NCI-H146 (cell line): ENCODE measurements around the gene LRMDA.
A peak's percentile ranks its signal among the peaks of the same experiment; 100 is the strongest.

Experiments
- DNase-seq: peaks from one replicate; lab custom pipeline; 2025; lab: John Stamatoyannopoulos, UW

LRMDA gene

DNA sequence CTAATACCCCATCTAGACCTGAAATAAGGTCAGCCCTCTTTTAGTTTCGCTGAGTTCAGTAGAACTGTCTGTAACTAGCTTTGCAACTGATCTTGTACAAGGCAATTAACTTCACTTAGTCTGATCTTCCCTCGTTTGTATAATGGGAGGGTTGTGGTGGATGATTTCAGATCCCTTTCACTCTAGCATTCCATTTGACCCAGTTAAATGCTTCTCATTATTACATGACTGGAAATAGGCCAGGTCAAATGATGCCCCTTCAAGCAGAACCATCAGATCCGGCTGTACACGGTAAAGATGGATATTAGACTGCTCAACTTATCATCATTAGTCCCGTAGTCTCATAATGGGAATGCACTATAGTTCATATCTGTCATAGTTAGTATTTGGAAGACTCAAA lies 1009.0 kb downstream of the LRMDA start:
- no peak for DNase-seq

DNA sequence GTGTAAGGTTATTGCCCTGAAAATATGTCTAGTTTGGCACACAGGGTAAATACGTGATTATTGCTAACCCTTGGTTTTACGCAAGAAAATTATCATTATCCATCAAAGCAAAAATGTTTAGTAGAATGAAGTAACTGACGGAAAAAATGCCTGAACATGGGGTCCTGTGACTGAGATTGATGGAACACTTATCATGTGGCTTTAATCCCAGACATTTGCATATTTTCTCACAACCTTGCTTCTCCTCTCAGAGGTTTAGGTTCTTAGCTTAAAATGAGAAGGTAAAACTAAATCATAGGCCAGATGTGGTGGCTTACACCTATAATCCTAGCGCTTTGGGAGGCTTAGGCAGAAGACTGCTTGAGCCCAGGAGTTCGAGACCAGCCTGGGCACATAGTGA lies 1010.7 kb downstream of the LRMDA start:
- DNase-seq, result no peak

DNA sequence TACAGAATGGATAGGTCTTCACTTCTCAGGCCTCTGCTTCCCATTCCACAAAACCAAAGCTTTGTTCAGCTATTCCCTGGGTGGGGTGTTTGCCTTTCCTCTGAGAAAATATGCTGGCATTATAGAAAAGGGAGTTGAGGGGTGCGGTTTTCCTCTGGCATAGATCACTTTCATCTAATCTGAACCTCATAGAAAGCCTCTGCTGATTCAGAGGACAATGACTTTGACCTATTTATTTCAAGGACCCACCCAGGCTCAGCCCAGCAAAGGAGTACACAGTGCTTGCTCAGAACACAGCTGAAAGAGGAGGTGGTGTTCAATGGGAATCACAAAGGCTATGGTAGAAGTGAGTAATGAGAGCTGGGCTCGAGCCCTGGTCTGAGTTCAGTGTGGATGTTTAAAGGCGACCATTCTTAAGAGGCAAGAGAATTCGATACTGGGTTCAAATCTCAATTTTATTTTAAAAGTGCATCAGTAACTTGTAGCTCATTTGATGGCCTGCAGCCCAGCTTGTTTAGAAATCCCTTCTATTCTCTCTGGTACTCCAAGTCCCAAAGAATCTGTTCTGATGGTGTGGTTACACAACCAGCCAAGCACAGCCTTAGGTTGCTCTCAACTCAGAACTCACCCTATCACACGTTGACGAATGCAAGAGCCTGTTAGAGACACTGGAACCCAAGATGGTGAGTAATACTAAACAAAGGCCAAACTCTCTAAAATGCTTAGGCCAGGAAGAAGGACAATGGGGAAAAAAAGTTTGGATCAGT lies 1012.8 kb downstream of the LRMDA start:
- no peak for DNase-seq

DNA sequence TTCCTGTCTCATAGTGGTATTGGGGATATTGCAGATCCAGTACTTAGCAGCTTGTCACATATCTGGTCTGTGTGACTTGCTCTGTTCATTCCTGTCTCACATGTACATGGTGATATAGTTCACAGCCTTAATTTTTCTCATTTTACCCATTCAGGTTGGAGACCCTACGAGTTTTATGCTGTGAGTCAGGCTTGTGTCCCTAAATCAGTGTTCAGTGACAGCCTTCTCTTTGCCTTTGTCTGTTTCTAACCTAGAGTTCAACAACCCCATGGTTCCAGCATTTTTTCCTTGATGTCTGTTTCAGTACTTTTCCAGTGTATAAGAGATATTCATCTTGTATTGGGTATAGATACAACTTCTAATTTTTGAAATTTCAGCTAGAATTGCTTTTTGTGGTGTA lies 1016.2 kb downstream of the LRMDA start:
- no peak for DNase-seq

DNA sequence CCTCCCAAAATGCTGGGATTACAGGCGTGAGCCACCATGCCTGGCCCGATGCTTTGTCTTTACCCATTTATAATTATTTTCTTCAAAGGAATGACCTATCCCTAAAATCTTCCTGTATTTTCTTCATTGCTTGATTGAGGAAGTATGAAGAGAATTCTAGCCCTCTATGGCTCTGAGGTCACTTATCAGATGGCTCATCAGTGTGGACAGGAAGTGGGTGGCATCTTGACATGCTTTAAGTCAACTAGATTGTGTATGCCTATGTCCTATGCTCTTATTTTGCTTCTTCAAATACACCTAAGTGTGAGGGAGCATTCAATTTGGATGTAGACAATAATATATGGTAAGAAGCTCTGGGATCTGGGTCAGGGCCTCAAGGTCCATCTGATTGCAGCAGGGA lies 1020.5 kb downstream of the LRMDA start:
- no peak for DNase-seq

DNA sequence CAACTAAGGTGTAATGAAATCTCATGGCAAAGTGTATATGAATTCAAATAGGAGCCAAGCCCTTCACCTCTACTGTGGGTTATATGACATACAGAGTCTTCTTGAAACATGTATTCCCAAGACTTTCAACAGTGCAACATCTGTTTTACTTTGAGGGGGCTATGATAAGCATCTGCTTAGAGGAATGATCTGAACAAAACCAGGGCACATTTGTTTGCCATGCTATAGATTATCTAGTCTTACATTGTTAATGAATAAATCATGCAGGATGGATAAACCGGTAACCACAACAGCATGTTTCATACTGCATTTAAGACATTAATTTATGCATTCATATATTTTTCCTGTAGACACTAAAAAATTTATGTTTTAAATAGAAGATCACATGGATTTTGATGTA lies 1021.9 kb downstream of the LRMDA start:
- DNase-seq, result no peak

DNA sequence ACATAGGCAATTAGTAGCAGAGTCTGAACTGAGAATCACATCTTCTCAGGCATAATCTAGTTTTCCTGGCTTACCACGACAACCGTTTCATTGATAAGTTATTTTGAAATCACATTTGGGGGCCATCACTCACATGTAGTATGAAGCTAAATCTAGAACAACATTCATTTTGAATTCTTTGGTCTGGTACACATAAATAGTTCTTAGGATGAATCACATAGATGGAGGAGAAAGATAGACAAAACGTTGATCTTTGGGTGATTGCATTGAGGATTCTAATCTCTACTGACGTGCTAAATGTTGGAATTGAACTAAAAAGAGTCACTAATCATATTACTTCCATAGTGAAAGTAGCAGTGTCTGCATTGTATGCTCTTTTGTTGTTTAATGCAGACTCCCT lies 1022.6 kb downstream of the LRMDA start:
- DNase-seq, result no peak

DNA sequence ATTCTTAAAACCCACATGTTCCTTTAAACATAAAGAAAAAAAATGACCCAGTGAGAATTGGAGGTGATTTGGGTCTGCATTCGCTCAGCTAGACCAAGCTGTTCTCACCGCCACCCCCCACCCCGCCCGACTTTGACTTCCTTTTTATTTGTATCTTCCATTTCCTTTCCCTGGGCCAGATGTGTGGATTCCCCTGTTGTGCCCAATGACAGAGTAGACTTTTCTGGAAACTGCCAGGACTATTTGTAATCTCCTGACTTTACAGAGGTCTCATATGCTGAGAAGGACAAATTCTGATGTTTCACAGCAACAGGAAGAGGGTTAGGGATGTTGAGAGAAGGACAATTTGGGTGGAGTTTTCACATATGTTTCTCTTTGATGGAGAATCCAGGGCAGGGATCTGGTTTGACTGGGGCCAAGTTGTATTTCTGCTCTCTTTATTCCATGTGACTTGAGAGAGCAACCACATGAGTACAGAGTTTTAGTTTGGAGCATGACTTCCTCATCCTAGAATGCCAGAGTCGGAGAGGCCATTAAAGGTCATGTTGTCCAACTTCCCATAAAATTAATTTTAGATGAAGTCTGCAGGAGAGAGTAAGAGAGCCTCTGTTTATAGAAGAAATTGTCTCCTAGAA lies 1023.2 kb downstream of the LRMDA start:
- no peak for DNase-seq

DNA sequence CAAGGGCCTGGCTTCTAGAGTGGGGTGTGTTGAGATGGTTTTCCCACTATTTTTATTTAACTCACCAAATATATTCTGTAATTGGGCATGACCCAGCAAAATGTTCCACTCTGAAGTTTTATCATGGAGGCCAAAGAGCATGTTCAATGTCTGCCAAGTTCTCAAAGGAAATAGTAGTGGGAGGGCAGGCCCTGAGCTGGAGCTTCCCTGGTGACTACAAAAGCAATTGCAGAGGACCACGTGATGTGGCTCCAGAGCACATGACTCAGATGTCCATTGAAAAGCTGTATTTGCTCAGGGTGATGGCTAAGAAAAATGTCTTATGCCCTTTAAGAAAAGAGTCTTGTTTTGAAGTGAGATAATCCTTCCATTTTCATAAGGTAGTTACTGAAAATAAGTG lies 1024.8 kb downstream of the LRMDA start:
- no peak for DNase-seq

DNA sequence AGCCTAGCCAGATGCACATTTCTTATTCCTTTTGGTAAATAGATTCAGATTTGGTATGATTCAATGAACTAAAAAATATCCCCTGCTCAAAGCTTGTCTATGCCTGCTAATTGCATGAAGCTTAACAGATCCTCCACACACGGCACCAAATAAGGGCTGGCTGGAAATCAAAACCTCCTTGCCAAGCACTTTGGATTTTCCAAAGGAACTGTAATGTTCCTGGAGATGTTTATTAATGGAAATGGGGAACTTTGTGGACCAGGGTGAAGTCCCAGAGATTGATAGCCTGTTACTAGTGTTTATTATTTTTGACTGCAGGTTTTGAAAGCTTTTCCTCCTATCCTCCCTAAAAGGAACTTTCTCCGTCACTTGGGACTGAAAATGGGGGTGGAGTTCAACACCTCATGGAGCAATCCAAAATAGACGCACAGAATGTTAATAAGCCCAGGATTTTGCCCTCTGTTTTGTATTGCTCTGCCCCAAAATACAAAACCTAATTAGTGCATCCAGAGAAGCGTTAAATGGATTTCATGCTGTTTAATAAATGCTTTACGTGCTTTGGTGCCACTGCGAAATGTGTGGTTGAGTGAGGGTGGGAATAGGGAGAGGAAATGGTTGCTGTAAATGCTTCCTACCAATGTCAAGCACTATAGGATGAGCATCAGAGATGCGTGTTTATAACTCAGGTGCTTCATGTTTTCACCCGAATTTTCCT lies 1027.7 kb downstream of the LRMDA start:
- DNase-seq, result no peak

DNA sequence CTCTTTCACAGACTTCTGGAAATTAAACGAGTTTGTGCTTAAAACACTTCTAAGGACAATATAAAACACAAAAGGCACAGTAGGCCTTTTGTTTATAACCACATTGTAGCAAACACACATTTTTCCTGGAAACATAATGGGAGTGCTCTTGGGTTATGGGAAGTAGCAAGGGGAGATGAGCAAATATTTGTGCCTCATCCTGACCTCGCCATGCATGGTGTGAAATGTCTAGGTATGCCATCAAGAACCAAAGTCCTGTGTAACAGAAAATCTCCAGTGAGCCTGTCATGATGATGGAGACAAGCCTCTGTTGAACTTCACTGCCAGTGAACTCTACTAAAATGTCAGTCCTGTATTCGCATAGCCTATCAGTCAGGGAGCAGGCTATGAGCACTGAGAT lies 1029.6 kb downstream of the LRMDA start:
- DNase-seq, result no peak

DNA sequence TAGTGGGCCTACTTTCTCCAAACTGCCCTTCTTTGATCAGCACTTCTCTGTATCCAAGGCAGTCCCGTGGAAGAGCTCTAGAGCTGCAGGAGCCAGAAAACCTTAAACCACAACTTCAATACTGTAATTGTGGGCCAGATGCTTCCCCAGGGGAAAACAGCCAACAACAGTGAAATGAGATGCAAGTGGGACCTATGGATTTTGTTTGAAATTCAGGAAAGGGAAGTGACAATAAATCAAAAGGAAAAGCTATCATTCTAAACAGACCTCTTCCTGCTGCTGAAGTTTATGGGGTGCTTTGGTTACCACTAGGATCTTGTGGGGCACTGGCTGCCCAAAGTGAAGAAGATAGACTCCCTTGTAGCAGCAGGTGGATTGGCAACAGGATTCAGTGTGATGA lies 1031.7 kb downstream of the LRMDA start:
- DNase-seq, result peak; percentile 1

DNA sequence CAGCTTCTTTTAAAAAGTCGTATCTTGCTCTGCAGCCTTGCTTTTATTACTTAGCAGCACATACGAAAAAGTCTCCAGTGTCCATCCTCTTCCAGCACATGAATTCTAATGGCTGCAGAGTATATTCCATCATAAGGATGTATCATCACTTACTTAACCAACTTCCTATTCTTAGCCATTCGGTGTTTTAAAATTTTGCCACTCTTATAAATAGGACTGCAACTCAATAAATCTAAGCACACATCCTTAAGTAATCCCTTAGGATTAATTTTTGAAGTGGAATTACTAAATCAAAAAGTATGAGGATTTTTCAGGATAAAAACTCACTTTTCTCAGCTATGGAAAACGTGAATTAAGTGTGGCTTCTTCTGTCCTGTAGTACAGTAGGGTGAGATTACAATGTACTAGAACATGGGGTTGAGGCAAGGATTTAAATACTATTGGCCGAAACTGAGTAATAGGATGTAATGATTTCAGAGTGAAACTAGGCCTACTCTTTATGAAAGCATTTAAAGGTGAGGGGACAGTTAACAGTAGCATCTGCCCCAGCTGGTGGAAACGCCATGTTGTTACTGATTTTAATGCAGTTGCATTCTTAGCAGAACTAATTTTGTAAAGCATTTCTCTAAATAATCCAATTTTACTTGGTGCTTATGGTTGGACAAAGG lies 1035.5 kb downstream of the LRMDA start:
- DNase-seq, result no peak

DNA sequence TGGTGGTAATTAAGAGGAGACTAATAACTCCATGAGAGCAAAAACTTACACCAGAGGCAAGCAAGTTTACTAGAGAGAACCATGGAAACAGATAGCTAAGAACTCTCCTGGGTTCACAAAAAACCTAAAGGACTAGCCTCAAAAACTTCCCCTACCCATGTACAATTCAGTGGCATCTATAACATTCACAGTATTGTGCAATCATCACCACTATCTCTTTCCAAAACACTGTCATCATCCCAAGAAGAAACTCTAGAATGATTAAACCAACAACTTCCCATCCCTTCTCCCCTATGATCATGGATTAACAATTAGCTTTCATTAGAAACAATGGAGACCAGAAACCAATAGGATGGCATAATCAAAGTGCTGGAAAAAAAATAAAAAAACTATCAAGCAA lies 1038.3 kb downstream of the LRMDA start:
- DNase-seq, result no peak

DNA sequence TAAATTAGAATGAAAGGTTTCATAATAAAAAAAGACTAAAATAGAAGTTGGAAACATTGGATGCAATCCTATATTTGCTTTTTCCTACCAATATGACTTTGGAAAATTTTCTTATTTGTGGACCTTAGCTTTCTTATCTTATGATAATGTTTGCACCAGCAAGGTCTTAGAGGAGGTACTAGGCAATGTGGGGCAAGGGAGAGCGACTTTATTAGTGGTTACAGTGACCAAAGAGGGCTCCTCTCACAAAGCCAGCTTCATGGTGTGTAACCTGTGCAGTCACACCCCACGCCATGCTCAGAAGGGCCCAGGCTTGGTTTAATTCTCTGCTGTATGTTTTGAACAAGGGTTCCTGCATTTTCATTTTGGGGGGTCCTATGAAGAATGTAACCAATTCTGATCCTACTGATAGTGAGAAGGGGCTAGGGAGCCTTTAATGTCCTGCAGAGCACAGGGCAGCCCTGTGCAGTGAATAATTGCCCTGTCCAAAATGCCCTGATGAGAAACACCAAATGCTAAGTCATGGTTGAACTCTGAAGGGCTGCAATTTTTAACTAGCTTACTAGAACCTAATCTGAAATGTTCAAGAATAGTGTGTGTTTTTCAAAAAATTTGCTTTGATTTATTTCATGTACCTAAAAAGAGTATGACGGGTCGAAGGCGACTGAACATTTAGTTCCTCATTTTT lies 1047.8 kb downstream of the LRMDA start:
- DNase-seq, result no peak

DNA sequence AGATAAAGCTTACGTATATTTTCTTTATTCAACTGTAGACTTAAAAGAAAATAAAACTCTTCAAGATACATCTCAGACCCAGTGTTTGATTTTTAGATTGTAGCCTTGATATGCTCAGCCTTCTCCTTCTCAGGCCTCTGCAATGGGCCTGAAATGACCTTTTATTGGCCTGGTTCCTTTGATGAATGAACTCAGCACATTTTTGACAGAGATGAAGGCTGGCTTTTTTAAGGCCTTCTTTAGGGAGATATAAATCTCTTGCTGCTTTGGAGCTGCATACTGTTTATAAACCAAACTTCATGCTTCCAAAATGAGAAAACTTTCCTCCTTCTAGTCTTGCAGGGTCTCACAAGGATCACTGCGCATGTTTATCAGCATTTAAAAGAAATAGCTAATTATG lies 1049.8 kb downstream of the LRMDA start:
- no peak for DNase-seq

DNA sequence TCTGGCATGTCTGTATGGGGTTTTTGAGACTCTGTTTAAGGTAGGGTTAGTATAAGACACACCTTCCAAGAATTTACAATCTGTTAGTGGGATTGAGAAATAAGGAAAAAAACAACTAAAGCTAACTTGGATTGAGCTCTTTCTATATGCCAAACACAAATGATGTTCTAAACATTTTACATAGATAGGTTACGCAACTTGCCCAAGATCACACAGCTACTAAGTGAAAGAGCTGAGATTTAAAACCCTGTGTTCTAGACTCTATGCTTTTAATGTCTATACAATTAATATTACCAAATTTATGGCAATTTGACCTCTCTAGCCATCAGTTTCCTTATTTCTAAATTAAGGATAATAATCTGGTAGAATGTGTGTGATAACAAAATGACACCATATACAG lies 1056.2 kb downstream of the LRMDA start:
- DNase-seq, result no peak

DNA sequence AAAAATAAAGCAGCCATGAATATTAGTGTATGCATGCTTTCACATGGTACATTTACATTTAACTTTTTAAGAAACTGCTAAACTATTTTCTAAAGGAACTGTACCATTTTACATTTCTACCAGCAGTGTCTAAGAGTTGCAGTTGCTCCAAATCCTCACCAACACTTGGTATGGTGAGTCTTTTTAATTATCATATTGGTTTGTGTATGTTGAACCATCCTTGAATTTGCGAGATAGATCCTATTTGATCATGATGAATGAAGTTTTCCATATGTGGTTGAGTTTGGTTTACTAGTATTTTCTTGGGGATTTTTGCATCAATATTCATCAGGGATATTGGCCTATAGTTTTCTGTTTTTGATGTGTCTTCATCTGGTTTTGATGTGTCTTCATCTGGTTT lies 1057.2 kb downstream of the LRMDA start:
- no peak for DNase-seq

DNA sequence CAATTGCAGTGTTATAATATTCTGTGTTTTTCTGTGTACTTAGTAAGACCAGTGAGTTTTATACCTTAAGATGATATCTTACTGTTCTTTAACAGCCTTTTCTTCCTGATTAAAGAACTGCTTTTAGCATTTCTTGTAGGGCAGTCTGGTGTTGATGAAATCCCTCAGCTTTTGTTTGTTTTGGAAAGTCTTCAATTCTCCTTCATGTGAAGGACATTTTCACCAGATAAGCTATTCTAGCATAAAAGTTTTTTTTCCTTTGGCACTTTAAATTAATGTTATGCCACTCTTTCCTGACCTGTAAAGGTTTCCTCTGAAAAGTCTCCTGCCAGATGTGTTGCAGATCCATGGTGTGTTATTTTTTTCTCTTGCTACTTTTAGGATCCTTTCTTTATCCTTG lies 1059.8 kb downstream of the LRMDA start:
- DNase-seq, result no peak

DNA sequence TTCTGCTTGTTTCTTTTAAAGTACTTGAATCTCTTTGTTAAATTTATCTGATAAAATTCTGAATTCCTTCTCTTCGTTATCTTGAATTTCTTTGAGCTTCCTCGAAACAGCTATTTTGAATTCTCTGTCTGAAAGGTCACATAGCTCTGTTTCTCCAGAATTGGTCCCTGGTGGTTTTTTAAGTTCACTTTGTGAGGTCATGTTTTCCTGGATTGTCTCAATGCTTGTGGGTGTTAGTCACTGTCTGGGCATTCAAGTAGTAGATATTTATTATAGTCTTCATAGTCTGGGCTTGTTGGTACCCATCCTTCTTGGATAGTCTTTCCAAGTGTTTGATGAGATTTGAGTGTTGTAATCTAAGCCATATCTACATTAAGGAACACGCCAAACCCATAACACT lies 1060.6 kb downstream of the LRMDA start:
- no peak for DNase-seq

DNA sequence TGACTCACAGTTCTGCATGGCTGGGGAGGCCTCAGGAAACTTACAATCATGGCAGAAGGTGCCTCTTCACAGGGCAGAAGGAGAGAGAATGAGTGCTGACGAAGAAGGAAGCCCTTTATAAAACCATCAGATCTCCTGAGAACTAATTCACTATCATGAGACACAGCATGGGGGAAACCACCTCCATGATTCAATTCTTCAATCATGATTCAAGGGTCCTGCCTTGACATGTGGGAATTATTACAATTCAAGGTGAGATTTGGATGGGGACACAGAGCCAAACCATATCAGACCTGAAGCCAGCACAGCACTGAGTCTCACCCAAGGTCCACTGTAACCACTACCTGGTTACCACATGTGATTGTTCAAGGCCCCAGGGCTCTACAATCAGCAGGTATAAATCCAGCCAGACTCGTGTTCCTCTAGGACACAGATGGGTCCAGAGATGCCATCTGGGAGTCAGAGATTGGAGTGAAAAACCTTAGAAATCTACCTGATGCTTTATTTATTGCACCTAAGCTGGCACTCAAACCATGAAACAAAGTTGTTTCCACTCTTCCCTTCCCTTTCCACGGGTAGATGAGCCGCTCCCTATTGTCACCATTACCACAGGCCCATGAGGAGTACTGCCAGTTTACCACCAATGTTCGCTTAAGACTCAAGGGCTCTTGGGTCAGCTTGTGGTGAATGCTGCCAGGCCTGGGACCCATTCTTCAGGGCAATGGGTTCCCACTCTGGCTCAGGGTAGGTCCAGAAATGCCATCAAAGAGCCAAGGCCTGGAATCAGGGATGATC lies 1061.5 kb downstream of the LRMDA start:
- DNase-seq, result no peak
